Measurements from ENCODE around the gene PRPF39. TPM values are rescaled to one million over a fixed set of nuclear protein-coding genes. Genes with fewer than 3 reads are reported as not detected.

PRPF39 gene
- total and polyA plus RNA-seq, 10 of the 15 experiments (the other 5 are each of a cell fraction or from before 2014, with no cell fraction given), result 22.1 to 91.7 (median 36.9) TPM

GRCh38 chr14:45057881-45058364, 26.0 kb upstream of the PRPF39 start (continued):
- TF ChIP-seq NKRF (conservative IDR thresholded peaks at IDR 0.05) (no peak), SUZ12 (IDR thresholded peaks at IDR 0.05; ENCODE audit: unreplicated experiment) (no peak)

GRCh38 chr14:45060551-45060950, 23.4 kb upstream of the PRPF39 start:
- no peak overlapping the region for H2AFZ ChIP-seq (ENCODE audit: control insufficient read depth, low read depth, low read length)
- POLR2A ChIA-PET, result no interaction called here
- SMC1A ChIA-PET (ENCODE audit: uncharacterized antibody, unreplicated experiment), result interaction anchor here (0.9 to 1.7 kb wide), 2 partner anchors 11 to 75 kb away, joined by 5 read pairs; no protein-coding TSS in a partner anchor
- H3K27me3 ChIP-seq (replicated peaks in 1 of 2; ENCODE audit: control insufficient read depth in 2 of 2, insufficient read depth in 2 of 2, low read length in 1 of 2), result no peaks in the 10 kb centered on the region
- H3K79me2 ChIP-seq (ENCODE audit: control insufficient read depth, insufficient read depth, low read length), result no peaks in the 10 kb centered on the region
- H3K9ac ChIP-seq (ENCODE audit: control insufficient read depth, insufficient read depth, low read length), result no peak overlapping the region
- CTCF ChIA-PET, result no interaction called here
- H3K4me2 ChIP-seq (ENCODE audit: control insufficient read depth, insufficient read depth), result no peak overlapping the region
- ATAC-seq, result no peak
- TF ChIP-seq CEBPB (IDR thresholded peaks at IDR 0.05; ENCODE audit: borderline replicate concordance in 1 of 2, low read depth in 2 of 2, low read length in 2 of 2) (no peak), HDAC6 (IDR thresholded peaks at IDR 0.05; ENCODE audit: unreplicated experiment) (no peak), SUPT20H (IDR thresholded peaks at IDR 0.05; ENCODE audit: borderline replicate concordance, control insufficient read depth, low read depth, low read length) (no peak), TCF12 (IDR thresholded peaks at IDR 0.05; ENCODE audit: low read depth, low read length) (no peak), SIN3A (IDR thresholded peaks at IDR 0.05; ENCODE audit: low read depth, low read length) (no peak), IRF4 (IDR thresholded peaks at IDR 0.05; ENCODE audit: low read depth, low read length) (no peak), IRF5 (IDR thresholded peaks at IDR 0.05; ENCODE audit: borderline replicate concordance) (no peak), SRF (IDR thresholded peaks at IDR 0.05; ENCODE audit: low read depth in 2 of 2, low read length in 2 of 2) (no peak), ESRRA (IDR thresholded peaks at IDR 0.05; ENCODE audit: low read length) (no peak), RCOR1 (conservative IDR thresholded peaks at IDR 0.05; ENCODE audit: low read depth, low read length) (no peak), SPI1 (IDR thresholded peaks at IDR 0.05; ENCODE audit: borderline replicate concordance, insufficient read depth, low read depth, low read length) (no peak), TCF7 (IDR thresholded peaks at IDR 0.05; ENCODE audit: borderline replicate concordance) (no peak), STAT3 (IDR thresholded peaks at IDR 0.05; ENCODE audit: low read depth, low read length) (no peak), JUND (IDR thresholded peaks at IDR 0.05; ENCODE audit: low read depth, low read length) (no peak), ZNF384 (IDR thresholded peaks at IDR 0.05; ENCODE audit: borderline replicate concordance, low read depth, low read length) (no peak), NR2F1 (conservative IDR thresholded peaks at IDR 0.05) (no peak), NR2C2 (IDR thresholded peaks at IDR 0.05; ENCODE audit: borderline replicate concordance, control insufficient read depth, insufficient read length, low read depth) (no peak), JUNB (IDR thresholded peaks at IDR 0.05) (no peak), PML (IDR thresholded peaks at IDR 0.05; ENCODE audit: low read length) (no peak)
- H3K27ac ChIP-seq (ENCODE audit: control insufficient read depth, insufficient read depth), result no peak overlapping the region
- no peak for DNase-seq (ENCODE audit: low read depth, low spot score)
- no peak overlapping the region for H3K4me3 ChIP-seq
- no peaks in the 10 kb centered on the region for H3K4me1 ChIP-seq (ENCODE audit: control insufficient read depth, insufficient read depth, low read length)
- H3K9me3 ChIP-seq (replicated peaks; ENCODE audit: control insufficient read depth, insufficient read depth, low read length), result no peaks in the 10 kb centered on the region; the same call in 1 of the 3 replicates
- no peak for FAIRE-seq
- H3K36me3 ChIP-seq (ENCODE audit: control insufficient read depth in 2 of 2, insufficient read depth in 2 of 2, low read length in 1 of 2), result no peaks in the 10 kb centered on the region; a peak in 1 of 4 replicates
- intact Hi-C loops (cut with micrococcal nuclease; ENCODE audit: unreplicated experiment) (no loop called here), in situ Hi-C loops (cut with MboI) (no loop called here)
- RAD21 ChIA-PET (ENCODE audit: unreplicated experiment), result no interaction called here
- BruUV-seq (replicated peaks), result no TSS peak
- no peaks in the 10 kb centered on the region for H4K20me1 ChIP-seq (ENCODE audit: control insufficient read depth, insufficient read depth)
